Neural cell (in vitro differentiated cells): Measurements from ENCODE around the gene PYGB. TPM values are rescaled to one million over a fixed set of nuclear protein-coding genes. Genes with fewer than 3 reads are reported as not detected.

ENCODE experiments used
- H2AFZ ChIP-seq: fragments of 200-600, 300-800 bp; sonication (generic), shearing (Covaris generic); 2 replicates; pipeline ENCODE4 v1.6.0; 2014; ENCODE audit warnings: low read depth, mild to moderate bottlenecking, antibody characterized with exemption, low read length, moderate library complexity
- H3F3A ChIP-seq: fragments of 200-600 bp; shearing (Covaris generic); 2 replicates; pipeline ENCODE4 v1.6.1; 2016; ENCODE audit warnings: mild to moderate bottlenecking, moderate library complexity, mixed read lengths, antibody characterized with exemption, low read length; ENCODE audit not compliant: insufficient read depth, poor library complexity, severe bottlenecking
- H3K27ac ChIP-seq: fragments of 200-600, 300-800 bp; sonication (generic), shearing (Covaris generic); 2 replicates; pipeline ENCODE4 v1.5.1; 2014; ENCODE audit warnings: mild to moderate bottlenecking, low read length, moderate library complexity
- H3K27me3 ChIP-seq: fragments of 300-800, 200-600 bp; sonication (generic), shearing (Covaris generic); 2 replicates; pipeline ENCODE4 v1.6.0; 2014; ENCODE audit warnings: mild to moderate bottlenecking, low read depth, low read length, moderate library complexity; ENCODE audit not compliant: insufficient read depth
- H3K36me3 ChIP-seq: fragments of 300-800, 200-600 bp; sonication (generic), shearing (Covaris generic); 2 replicates; pipeline ENCODE4 v1.5.1; 2014; ENCODE audit warnings: mild to moderate bottlenecking, antibody characterized with exemption, low read length, moderate library complexity; ENCODE audit not compliant: insufficient read depth
- H3K4me2 ChIP-seq: fragments of 300-800, 200-600 bp; sonication (generic), shearing (Covaris generic); 2 replicates; pipeline ENCODE4 v1.6.0; 2014; ENCODE audit warnings: mild to moderate bottlenecking, low read length
- H3K4me3 ChIP-seq: fragments of 300-800, 200-600 bp; sonication (generic), shearing (Covaris generic); 2 replicates; pipeline ENCODE4 v1.5.1; 2014; ENCODE audit warnings: mild to moderate bottlenecking, low read length, moderate library complexity
- H3K79me2 ChIP-seq: fragments of 200-600 bp; shearing (Covaris generic); replicated peaks from 2 replicates; pipeline ENCODE4 v1.6.0; 2014; ENCODE audit warnings: mild to moderate bottlenecking, low read length, moderate library complexity; ENCODE audit not compliant: insufficient read depth
- H3K9ac ChIP-seq: fragments of 300-800, 200-600 bp; sonication (generic), shearing (Covaris generic); 2 replicates; pipeline ENCODE4 v1.6.1; 2016; ENCODE audit warnings: mild to moderate bottlenecking, low read length, mixed read lengths
- H3K9me2 ChIP-seq: fragments of 200-600 bp; shearing (Covaris generic); 2 replicates; pipeline ENCODE4 v1.6.1; 2016; ENCODE audit warnings: mild to moderate bottlenecking, low read length, mixed read lengths; ENCODE audit not compliant: insufficient read depth
- H3K9me3 ChIP-seq: fragments of 200-600, 300-800 bp; sonication (generic), shearing (Covaris generic); 2 replicates; pipeline ENCODE4 v1.6.1; 2016; ENCODE audit warnings: mild to moderate bottlenecking, mixed run types, low read length, moderate library complexity, mixed read lengths
- H4K20me1 ChIP-seq: fragments of 200-600 bp; shearing (Covaris generic); 2 replicates; pipeline ENCODE4 v1.6.1; 2016; ENCODE audit warnings: mild to moderate bottlenecking, mixed run types; ENCODE audit not compliant: insufficient read depth
- EP300 ChIP-seq: fragments of 450-650 bp; conservative IDR thresholded peaks from 2 replicates; pipeline ENCODE4 v1.6.1; 2014; ENCODE audit warnings: antibody characterized with exemption, mild to moderate bottlenecking, moderate library complexity; ENCODE audit not compliant: poor library complexity, severe bottlenecking
- EZH2 ChIP-seq: fragments of 200-600, 300-800 bp; shearing (Covaris generic), sonication (generic); IDR thresholded peaks from 2 replicates; pipeline ENCODE4 v1.6.1; 2014; ENCODE audit warnings: antibody characterized with exemption, low read length, borderline replicate concordance, mild to moderate bottlenecking; ENCODE audit not compliant: insufficient read depth, poor library complexity, severe bottlenecking
- MXI1 ChIP-seq: fragments of 450-650 bp; conservative IDR thresholded peaks from 2 replicates; pipeline ENCODE4 v1.6.1; 2014; ENCODE audit warnings: antibody characterized with exemption, mild to moderate bottlenecking; ENCODE audit not compliant: poor library complexity, severe bottlenecking
- POLR2AphosphoS5 ChIP-seq: IDR thresholded peaks from 2 replicates; pipeline ENCODE4 v1.6.1; 2012
- RAD21 ChIP-seq: fragments of 450-650 bp; conservative IDR thresholded peaks from 2 replicates; pipeline ENCODE4 v1.6.1; 2014; ENCODE audit warnings: antibody characterized with exemption, mild to moderate bottlenecking, moderate library complexity
- REST ChIP-seq: IDR thresholded peaks from 2 replicates; pipeline ENCODE4 v1.6.1; 2012; ENCODE audit warnings: borderline replicate concordance
- SMC3 ChIP-seq: fragments of 450-650 bp; conservative IDR thresholded peaks from 2 replicates; pipeline ENCODE4 v1.6.1; 2014; ENCODE audit warnings: antibody characterized with exemption, mild to moderate bottlenecking, moderate library complexity; ENCODE audit not compliant: poor library complexity
- TAF1 ChIP-seq: IDR thresholded peaks from 2 replicates; pipeline ENCODE4 v1.6.1; 2012; ENCODE audit warnings: low read depth
- polyA plus RNA-seq: library from polyadenylated mRNA; depleted of rRNA; stranded (reverse); fragments of >200 nt; gene quantifications from 2 replicates; pipeline ENCODE4 v1.2.3, GENCODE V29; 2014
- TF ChIP-seq, protein P1 (sequence below): fragments of 450-650 bp; IDR thresholded peaks from 2 replicates; pipeline ENCODE4 v1.5.1; 2014; ENCODE audit warnings: antibody characterized with exemption, mild to moderate bottlenecking, moderate library complexity; ENCODE audit not compliant: poor library complexity, severe bottlenecking

The PYGB gene
- polyA plus RNA-seq, 1 donor from 2014 or later: 70.5 TPM

GRCh38 chr20:25288291-25289181, 40.7 kb downstream of the PYGB start:
- Histone ChIP-seq H3F3A (no peaks in the 10 kb centered on the region), H4K20me1 (no peaks in the 10 kb centered on the region), H2AFZ (no peak overlapping the region), H3K4me2 (no peak overlapping the region), H3K79me2 (no peaks in the 10 kb centered on the region), H3K9me3 (no peaks in the 10 kb centered on the region), H3K9me2 (no peaks in the 10 kb centered on the region), H3K36me3 (peaks cover 7% of the 10 kb centered on the region), H3K27ac (no peak overlapping the region), H3K27me3 (no peaks in the 10 kb centered on the region), H3K4me3 (no peak overlapping the region), H3K9ac (no peak overlapping the region)
- TF ChIP-seq EP300 (no peak), SMC3 (no peak), EZH2 (no peak), MXI1 (no peak), REST (no peak), TAF1 (no peak), RAD21 (no peak), POLR2AphosphoS5 (no peak)
- TF ChIP-seq, protein P1, sequence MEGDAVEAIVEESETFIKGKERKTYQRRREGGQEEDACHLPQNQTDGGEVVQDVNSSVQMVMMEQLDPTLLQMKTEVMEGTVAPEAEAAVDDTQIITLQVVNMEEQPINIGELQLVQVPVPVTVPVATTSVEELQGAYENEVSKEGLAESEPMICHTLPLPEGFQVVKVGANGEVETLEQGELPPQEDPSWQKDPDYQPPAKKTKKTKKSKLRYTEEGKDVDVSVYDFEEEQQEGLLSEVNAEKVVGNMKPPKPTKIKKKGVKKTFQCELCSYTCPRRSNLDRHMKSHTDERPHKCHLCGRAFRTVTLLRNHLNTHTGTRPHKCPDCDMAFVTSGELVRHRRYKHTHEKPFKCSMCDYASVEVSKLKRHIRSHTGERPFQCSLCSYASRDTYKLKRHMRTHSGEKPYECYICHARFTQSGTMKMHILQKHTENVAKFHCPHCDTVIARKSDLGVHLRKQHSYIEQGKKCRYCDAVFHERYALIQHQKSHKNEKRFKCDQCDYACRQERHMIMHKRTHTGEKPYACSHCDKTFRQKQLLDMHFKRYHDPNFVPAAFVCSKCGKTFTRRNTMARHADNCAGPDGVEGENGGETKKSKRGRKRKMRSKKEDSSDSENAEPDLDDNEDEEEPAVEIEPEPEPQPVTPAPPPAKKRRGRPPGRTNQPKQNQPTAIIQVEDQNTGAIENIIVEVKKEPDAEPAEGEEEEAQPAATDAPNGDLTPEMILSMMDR: no peak

DNA sequence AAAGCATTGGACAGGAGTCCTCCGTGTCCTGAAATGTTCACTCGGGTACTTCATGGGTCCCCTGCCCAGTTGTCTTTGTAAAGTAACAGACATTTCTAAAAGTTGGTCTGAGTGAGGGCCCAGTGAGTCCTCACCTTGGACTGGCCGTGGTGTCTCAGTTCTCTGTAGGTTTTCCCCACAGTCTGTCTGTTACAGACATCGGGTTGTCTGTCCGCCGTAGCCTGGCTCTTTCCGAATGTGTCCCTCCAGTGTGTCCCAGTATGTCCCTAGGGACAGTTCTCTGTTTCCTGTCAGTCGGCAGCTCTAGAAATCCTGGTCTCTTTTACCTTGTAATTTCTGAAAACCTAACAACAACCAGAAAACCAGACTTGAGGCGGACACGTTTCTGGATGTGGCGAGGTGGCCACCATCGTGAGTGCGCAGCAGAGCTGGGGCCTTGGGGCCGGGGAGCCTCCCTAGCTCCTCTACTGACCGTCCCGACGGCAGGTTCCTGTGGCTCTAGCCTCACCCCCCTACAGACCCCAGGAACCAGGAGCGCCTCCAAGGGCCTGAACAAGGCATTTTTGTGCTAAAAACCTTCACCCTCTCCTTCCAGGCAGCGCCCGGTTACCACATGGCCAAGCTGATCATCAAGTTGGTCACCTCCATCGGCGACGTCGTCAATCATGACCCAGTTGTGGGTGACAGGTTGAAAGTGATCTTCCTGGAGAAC, 42.2 kb downstream of the PYGB start:
- H3K4me3 ChIP-seq: no peak overlapping the region
- no peaks in the 10 kb centered on the region for H3K36me3 ChIP-seq
- no peaks in the 10 kb centered on the region for H3K9me2 ChIP-seq
- no peaks in the 10 kb centered on the region for H3K79me2 ChIP-seq
- H4K20me1 ChIP-seq: no peaks in the 10 kb centered on the region
- no peak overlapping the region for H2AFZ ChIP-seq
- H3K27me3 ChIP-seq: no peaks in the 10 kb centered on the region
- H3K9me3 ChIP-seq: no peaks in the 10 kb centered on the region
- no peak overlapping the region for H3K4me2 ChIP-seq
- no peak overlapping the region for H3K27ac ChIP-seq
- no peak overlapping the region for H3K9ac ChIP-seq
- TF ChIP-seq, protein P1: no peak
- TF ChIP-seq EZH2 (no peak), RAD21 (no peak), POLR2AphosphoS5 (no peak), MXI1 (no peak), EP300 (no peak), REST (no peak), TAF1 (no peak), SMC3 (no peak)
- H3F3A ChIP-seq: no peaks in the 10 kb centered on the region
